ENCODE data around the gene MSI2.

DNA sequence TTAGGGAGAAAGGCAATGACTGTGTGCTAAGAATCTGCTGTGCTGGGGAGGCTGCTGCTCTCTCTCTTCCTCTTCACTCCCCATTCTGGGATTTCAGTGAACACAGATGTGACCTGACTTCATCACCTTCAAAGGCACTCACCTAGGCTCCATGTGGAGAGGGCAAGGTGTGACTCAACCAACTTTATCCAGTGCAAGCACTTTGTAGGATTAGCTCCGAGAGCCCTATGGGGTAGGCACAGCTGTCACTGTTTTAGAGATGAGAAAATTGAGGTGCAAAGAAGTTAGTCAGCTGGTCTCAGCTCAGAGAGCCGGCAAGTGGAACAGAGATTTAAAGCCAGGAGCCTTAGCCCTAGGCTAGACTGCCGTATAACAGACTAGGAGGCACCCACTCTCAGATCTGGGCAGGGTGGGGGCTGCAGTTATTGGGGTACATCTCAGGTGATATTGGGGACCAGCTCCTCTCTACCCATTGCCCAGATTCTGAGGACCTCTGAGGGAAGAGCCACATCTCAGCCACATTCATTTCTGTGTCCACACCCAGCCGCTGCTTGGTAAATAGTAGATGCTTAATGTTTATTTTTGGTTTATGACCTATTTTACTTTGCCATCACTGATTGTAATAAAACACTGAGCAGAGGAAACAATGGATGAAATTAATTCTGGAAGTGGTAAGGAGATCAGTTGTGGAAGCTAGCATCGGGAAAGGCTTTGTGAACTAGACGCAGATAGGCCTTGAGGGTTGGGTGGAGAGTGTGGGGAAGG lies 350.0 kb downstream of the MSI2 start:
- TF ChIP-seq, protein P1, sequence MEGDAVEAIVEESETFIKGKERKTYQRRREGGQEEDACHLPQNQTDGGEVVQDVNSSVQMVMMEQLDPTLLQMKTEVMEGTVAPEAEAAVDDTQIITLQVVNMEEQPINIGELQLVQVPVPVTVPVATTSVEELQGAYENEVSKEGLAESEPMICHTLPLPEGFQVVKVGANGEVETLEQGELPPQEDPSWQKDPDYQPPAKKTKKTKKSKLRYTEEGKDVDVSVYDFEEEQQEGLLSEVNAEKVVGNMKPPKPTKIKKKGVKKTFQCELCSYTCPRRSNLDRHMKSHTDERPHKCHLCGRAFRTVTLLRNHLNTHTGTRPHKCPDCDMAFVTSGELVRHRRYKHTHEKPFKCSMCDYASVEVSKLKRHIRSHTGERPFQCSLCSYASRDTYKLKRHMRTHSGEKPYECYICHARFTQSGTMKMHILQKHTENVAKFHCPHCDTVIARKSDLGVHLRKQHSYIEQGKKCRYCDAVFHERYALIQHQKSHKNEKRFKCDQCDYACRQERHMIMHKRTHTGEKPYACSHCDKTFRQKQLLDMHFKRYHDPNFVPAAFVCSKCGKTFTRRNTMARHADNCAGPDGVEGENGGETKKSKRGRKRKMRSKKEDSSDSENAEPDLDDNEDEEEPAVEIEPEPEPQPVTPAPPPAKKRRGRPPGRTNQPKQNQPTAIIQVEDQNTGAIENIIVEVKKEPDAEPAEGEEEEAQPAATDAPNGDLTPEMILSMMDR (IDR thresholded peaks at IDR 0.05), result no peak
- TF ChIP-seq POLR2A (IDR thresholded peaks at IDR 0.05), result no peak

Data from sigmoid colon (tissue), 3 donors.